HG03280 (cell line): ENCODE results near the gene PPP1R3D.
"Not testable (repeated sequence)": the region's sequence is repeated elsewhere in the genome, so short reads cannot be mapped to it uniquely, and the experiment has no call there.

ENCODE experiments used
- ATAC-seq: cut with Tn5 transposase; IDR thresholded peaks from one replicate; pipeline ENCODE4 v1.9.1; 2021; ENCODE audit warnings: mild to moderate bottlenecking, moderate library complexity; ENCODE audit not compliant: unreplicated experiment

The PPP1R3D gene

DNA sequence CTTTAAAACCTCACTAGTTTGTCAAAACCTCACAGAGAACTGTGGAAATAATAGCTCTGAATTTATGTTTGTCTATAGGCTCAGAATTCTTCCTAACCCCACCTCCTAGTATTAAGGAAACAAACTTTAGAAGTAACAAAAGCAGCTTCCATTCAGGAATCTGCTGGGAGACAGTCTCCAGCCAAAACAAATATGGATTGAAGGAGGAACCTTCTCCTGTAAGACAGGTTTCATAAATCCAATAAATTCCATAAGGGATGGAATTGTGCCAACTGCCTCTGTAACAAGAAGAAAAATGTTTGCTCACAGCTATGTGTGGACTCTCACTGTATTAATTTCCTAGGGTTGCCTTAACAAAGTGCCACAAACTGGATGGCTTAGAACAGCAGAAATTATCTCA, 14.2 kb downstream of the PPP1R3D start:
- ATAC-seq = no peak

- no peak for ATAC-seq
Observed at GRCh38 chr20:59925359-59925758, 14.7 kb downstream of the PPP1R3D start.

DNA sequence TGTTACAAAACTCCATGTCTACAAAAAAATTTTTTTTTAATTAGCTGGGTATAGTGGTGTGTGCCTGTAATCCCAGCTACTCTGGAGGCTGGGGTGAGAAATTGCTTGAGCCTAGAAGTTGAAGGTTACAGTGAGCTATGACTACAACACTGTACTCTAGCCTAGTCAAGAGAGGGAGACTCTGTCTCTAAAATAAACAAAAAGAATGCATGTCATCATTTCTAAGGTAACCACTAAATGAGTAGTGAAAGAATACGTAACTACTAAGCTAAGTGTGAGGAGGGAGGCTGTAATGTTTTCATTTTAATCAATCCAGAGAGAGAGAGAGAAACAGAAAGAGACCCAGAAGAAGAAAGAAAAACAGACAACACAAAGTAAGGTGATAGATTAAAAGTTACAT, 16.6 kb downstream of the PPP1R3D start:
- ATAC-seq = no peak

DNA sequence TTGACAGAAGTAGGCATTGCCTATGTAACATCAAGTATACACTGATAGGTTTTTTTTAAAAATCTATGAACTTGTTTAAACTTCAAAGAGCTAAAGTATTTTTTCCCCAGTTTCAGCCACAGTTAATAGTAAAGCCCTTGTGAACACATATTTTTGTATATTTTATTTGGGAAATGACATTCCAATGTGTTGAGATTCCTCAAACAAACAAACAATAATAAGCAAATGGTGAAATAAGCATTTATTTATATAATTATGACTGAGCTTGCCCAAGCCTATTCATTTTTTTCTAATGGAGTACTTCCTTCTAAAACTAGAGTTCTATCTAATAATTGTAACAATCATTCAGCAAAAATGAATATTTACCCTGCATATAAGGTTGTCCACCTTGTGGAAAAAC, 19.2 kb downstream of the PPP1R3D start:
- ATAC-seq = no peak

- ATAC-seq = no peak
Observed at GRCh38 chr20:59912609-59913008, 27.5 kb downstream of the PPP1R3D start.

DNA sequence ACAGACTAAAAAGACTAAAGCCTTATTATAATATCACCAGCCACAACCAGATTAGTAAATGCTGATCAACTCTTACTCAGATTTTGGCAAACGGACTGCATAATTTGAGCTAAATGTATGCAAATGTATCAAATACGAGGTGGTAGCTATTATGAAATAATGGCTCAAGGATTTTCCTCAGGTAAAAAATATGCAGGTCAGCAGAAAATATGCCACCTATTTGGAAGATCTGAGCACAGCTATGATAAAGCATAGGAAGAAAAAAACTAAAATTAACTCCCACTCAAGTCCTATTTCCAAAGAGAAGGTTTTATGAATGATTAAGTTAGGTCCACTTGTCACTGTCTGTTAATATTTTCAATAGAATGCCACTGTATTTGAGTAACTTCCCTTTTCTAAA, 29.1 kb downstream of the PPP1R3D start:
- ATAC-seq = no peak

- ATAC-seq = no peak
Observed at GRCh38 chr20:59908855-59909254, 31.2 kb downstream of the PPP1R3D start.

- ATAC-seq = no peak
Observed at GRCh38 chr20:59903621-59904020, 36.5 kb downstream of the PPP1R3D start.

GRCh38 chr20:59902470-59902869, 37.6 kb downstream of the PPP1R3D start:
- no peak for ATAC-seq

DNA sequence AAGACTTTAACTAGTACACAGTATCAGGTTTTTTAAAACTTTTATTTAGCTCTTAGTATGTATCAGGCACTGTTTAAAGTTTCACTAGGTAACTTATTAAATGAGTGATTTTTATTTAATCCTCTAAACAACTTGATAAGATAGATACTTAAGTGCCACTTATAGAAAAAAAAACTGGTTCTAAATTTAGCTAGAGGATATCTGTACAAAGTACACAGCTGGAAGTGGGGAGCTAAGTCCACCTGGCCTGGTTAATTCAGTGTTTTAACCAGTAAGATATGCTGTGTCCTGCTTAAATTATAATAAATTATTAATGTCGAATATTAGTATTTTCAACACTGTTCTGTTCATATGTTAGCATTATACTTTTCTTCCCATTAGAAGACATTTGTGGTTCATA, 44.2 kb downstream of the PPP1R3D start:
- no peak for ATAC-seq

- no peak for ATAC-seq
Observed at GRCh38 chr20:59891581-59891980, 48.5 kb downstream of the PPP1R3D start.

- not testable (repeated sequence) for ATAC-seq
Observed at GRCh38 chr20:59890035-59890434, 50.1 kb downstream of the PPP1R3D start.

DNA sequence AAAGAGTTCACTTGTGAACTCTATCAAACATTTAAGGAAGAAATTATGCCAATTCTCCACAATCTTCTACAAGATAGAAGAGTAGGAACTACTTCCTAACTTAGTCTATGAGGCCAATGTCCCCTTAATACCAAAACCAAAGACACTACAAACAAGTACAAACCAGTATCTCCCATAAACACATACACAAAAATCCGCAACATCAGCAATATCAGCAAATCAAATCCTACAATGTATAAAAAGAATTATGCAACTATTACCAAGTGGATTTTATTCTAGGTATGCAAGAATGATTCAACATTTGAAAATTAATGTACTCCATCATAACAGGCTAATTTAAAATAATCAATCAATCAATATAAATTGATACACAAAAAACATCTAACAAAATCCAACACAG, 52.1 kb downstream of the PPP1R3D start:
- no peak for ATAC-seq
